ENCODE measurements around the gene PQBP1.

The PQBP1 gene

GRCh38 chrX:48927123-48927522 lies 29.4 kb downstream of the PQBP1 start:
- H3K4me3 ChIP-seq (ENCODE audit: low read length), result no peak overlapping the region
- no peak for TF ChIP-seq CTCF (conservative IDR thresholded peaks at IDR 0.05; ENCODE audit: low read depth, low read length)
- no peak for DNase-seq (ENCODE audit: low read depth)

- no peak for TF ChIP-seq CTCF (conservative IDR thresholded peaks at IDR 0.05; ENCODE audit: low read depth, low read length)
- DNase-seq (ENCODE audit: low read depth), result no peak
These were observed 30.1 kb downstream of the PQBP1 start for GRCh38 chrX:48927736-48928382.

GRCh38 chrX:48933757-48934156 lies 36.0 kb downstream of the PQBP1 start:
- no peak overlapping the region for H3K4me3 ChIP-seq (ENCODE audit: low read length)
- DNase-seq (ENCODE audit: low read depth), result no peak
- no peak for TF ChIP-seq CTCF (conservative IDR thresholded peaks at IDR 0.05; ENCODE audit: low read depth, low read length)

More at GRCh38 chrX:48927736-48928382, 30.1 kb downstream of the PQBP1 start:
- H3K4me3 ChIP-seq (ENCODE audit: low read length), result no peak overlapping the region

GRCh38 chrX:48934581-48935300 lies 37.0 kb downstream of the PQBP1 start:
- H3K4me3 ChIP-seq (ENCODE audit: low read length), result no peak overlapping the region
- DNase-seq (ENCODE audit: low read depth), result no peak
- no peak for TF ChIP-seq CTCF (conservative IDR thresholded peaks at IDR 0.05; ENCODE audit: low read depth, low read length)

- TF ChIP-seq CTCF (conservative IDR thresholded peaks at IDR 0.05; ENCODE audit: low read depth, low read length), result no peak
- DNase-seq (ENCODE audit: low read depth), result no peak
- no peak overlapping the region for H3K4me3 ChIP-seq (ENCODE audit: low read length)
These were observed 37.6 kb downstream of the PQBP1 start for GRCh38 chrX:48935301-48935670.

GRCh38 chrX:48936429-48937053 lies 38.8 kb downstream of the PQBP1 start:
- no peak for DNase-seq (ENCODE audit: low read depth)
- no peak for TF ChIP-seq CTCF (conservative IDR thresholded peaks at IDR 0.05; ENCODE audit: low read depth, low read length)
- no peak overlapping the region for H3K4me3 ChIP-seq (ENCODE audit: low read length)
